Measurements from ENCODE around the gene DGKI.

The DGKI gene

GRCh38 chr7:137873524-137873923 is 26.8 kb upstream of the DGKI start:
- no peak for DNase-seq (ENCODE audit: low read depth in 2 of 3, low spot score in 2 of 3)

GRCh38 chr7:137871170-137871915 is 24.6 kb upstream of the DGKI start:
- no peak for DNase-seq (ENCODE audit: low read depth in 2 of 3, low spot score in 2 of 3)

GRCh38 chr7:137870684-137871083 is 23.9 kb upstream of the DGKI start:
- no peak for DNase-seq (ENCODE audit: low read depth in 2 of 3, low spot score in 2 of 3)

- no peak for DNase-seq (ENCODE audit: low read depth in 2 of 3, low spot score in 2 of 3)
Measured at GRCh38 chr7:137870078-137870477, 23.3 kb upstream of the DGKI start.

GRCh38 chr7:137869260-137869659 is 22.5 kb upstream of the DGKI start:
- no peak for DNase-seq (ENCODE audit: low read depth in 2 of 3, low spot score in 2 of 3)

GRCh38 chr7:137867289-137867688 is 20.5 kb upstream of the DGKI start:
- DNase-seq (ENCODE audit: low read depth in 2 of 3, low spot score in 2 of 3), result no peak

- no peak for DNase-seq (ENCODE audit: low read depth in 2 of 3, low spot score in 2 of 3)
Measured at GRCh38 chr7:137865764-137866163, 19.0 kb upstream of the DGKI start.

GRCh38 chr7:137862964-137863363 is 16.2 kb upstream of the DGKI start:
- DNase-seq (ENCODE audit: low read depth in 2 of 3, low spot score in 2 of 3), result no peak

GRCh38 chr7:137862358-137862757 is 15.6 kb upstream of the DGKI start:
- no peak for DNase-seq (ENCODE audit: low read depth in 2 of 3, low spot score in 2 of 3)

GRCh38 chr7:137860542-137860941 is 13.8 kb upstream of the DGKI start:
- no peak for DNase-seq (ENCODE audit: low read depth in 2 of 3, low spot score in 2 of 3)

- no peak for DNase-seq (ENCODE audit: low read depth in 2 of 3, low spot score in 2 of 3)
Measured at GRCh38 chr7:137853053-137853452, 6.3 kb upstream of the DGKI start.

- DNase-seq (ENCODE audit: low read depth in 2 of 3, low spot score in 2 of 3), result no peak
Measured at GRCh38 chr7:137852108-137852507, 5.3 kb upstream of the DGKI start.

GRCh38 chr7:137850972-137851945 is 4.5 kb upstream of the DGKI start:
- DNase-seq (ENCODE audit: low read depth in 2 of 3, low spot score in 2 of 3), result no peak

- no peak for DNase-seq (ENCODE audit: low read depth in 2 of 3, low spot score in 2 of 3)
Measured at GRCh38 chr7:137850571-137850970, 3.8 kb upstream of the DGKI start.

GRCh38 chr7:137848095-137848494 is 1.3 kb upstream of the DGKI start:
- no peak for DNase-seq (ENCODE audit: low read depth in 2 of 3, low spot score in 2 of 3)

GRCh38 chr7:137847568-137848050 is 835 bp upstream of the DGKI start:
- no peak for DNase-seq (ENCODE audit: low read depth in 2 of 3, low spot score in 2 of 3)

- no peak for DNase-seq (ENCODE audit: low read depth in 2 of 3, low spot score in 2 of 3)
Measured at GRCh38 chr7:137846549-137846826, 286 bp downstream of the DGKI start.

GRCh38 chr7:137844677-137845425 is 1.9 kb downstream of the DGKI start:
- DNase-seq (ENCODE audit: low read depth in 2 of 3, low spot score in 2 of 3), result no peak

- DNase-seq (ENCODE audit: low read depth in 2 of 3, low spot score in 2 of 3), result no peak
Measured at GRCh38 chr7:137839903-137840779, 6.6 kb downstream of the DGKI start.

- no peak for DNase-seq (ENCODE audit: low read depth in 2 of 3, low spot score in 2 of 3)
Measured at GRCh38 chr7:137838706-137839315, 8.0 kb downstream of the DGKI start.
